Osteoblast (primary cell): ENCODE measurements around the gene PHACTR1. TPM values are rescaled to one million over a fixed set of nuclear protein-coding genes. Genes with fewer than 3 reads are reported as not detected.

Experiments used
- DNase-seq: peaks from one replicate; pipeline ENCODE4 v3.0.0; 2011; ENCODE audit warnings: low spot score, mixed read lengths; ENCODE audit not compliant: insufficient read length; ENCODE audit errors: missing footprints
- H2AFZ ChIP-seq: 2 replicates; pipeline ENCODE4 v1.6.0; 2011; ENCODE audit warnings: mild to moderate bottlenecking, low read length
- H3K27ac ChIP-seq: 2 replicates; pipeline ENCODE4 v1.5.1; 2011; ENCODE audit warnings: mild to moderate bottlenecking, low read depth, low read length, moderate library complexity
- H3K27me3 ChIP-seq: 2 replicates; pipeline ENCODE4 v1.6.0; 2012; ENCODE audit warnings: mild to moderate bottlenecking, control low read depth, inconsistent platforms, low read length, moderate library complexity; ENCODE audit not compliant: insufficient read depth
- H3K36me3 ChIP-seq: 2 replicates; pipeline ENCODE4 v1.5.1; 2011; ENCODE audit warnings: mild to moderate bottlenecking, low read length, control low read depth, moderate library complexity; ENCODE audit not compliant: insufficient read depth
- H3K4me1 ChIP-seq: 2 replicates; pipeline ENCODE4 v1.5.1; 2011; ENCODE audit warnings: mild to moderate bottlenecking, low read length, control low read depth, moderate library complexity; ENCODE audit not compliant: insufficient read depth
- H3K4me2 ChIP-seq: 2 replicates; pipeline ENCODE4 v1.6.0; 2011; ENCODE audit warnings: mild to moderate bottlenecking, low read length; ENCODE audit not compliant: insufficient read depth
- H3K4me3 ChIP-seq: fragments of 200-600 bp; sonication (generic); 3 replicates; pipeline ENCODE4 v1.5.1; 2012; ENCODE audit warnings: mild to moderate bottlenecking, low read length, inconsistent platforms; ENCODE audit not compliant: insufficient read depth
- H3K79me2 ChIP-seq: 2 replicates; pipeline ENCODE4 v1.6.0; 2012; ENCODE audit warnings: mild to moderate bottlenecking, low read length, control low read depth, inconsistent platforms; ENCODE audit not compliant: insufficient read depth
- H3K9me3 ChIP-seq: 2 replicates; pipeline ENCODE4 v1.5.1; 2011; ENCODE audit warnings: low read depth, low read length, control low read depth
- H4K20me1 ChIP-seq: 2 replicates; pipeline ENCODE4 v1.6.0; 2012; ENCODE audit warnings: mild to moderate bottlenecking, low read length, control low read depth; ENCODE audit not compliant: insufficient read depth
- CTCF ChIP-seq: IDR thresholded peaks from 2 replicates; pipeline ENCODE4 v1.5.1; 2011; ENCODE audit warnings: mild to moderate bottlenecking, low read depth, low read length, moderate library complexity; ENCODE audit errors: extremely low read depth
- total RNA-seq: library from RNA; depleted of rRNA; stranded (reverse); fragments of >200 nt; gene quantifications from 2 replicates; pipeline ENCODE4 v1.2.3, GENCODE V29; 2012

PHACTR1 gene
- total RNA-seq, 1 donor, result 0.36 TPM

- no peaks in the 10 kb centered on the region for H3K27me3 ChIP-seq
- H3K4me1 ChIP-seq, result no peaks in the 10 kb centered on the region
- H3K4me3 ChIP-seq, result no peak overlapping the region
- no peak for TF ChIP-seq CTCF
- H3K79me2 ChIP-seq, result no peaks in the 10 kb centered on the region
- no peaks in the 10 kb centered on the region for H3K9me3 ChIP-seq
- no peak for DNase-seq
- no peak overlapping the region for H2AFZ ChIP-seq
- H3K27ac ChIP-seq, result no peak overlapping the region
- H4K20me1 ChIP-seq, result no peaks in the 10 kb centered on the region
- no peak overlapping the region for H3K4me2 ChIP-seq
- H3K36me3 ChIP-seq, result no peaks in the 10 kb centered on the region
Measured at GRCh38 chr6:13026557-13026956, 310.0 kb downstream of the PHACTR1 start.

- no peak for TF ChIP-seq CTCF
- Histone ChIP-seq H3K4me1 (no peaks in the 10 kb centered on the region), H3K4me3 (no peak overlapping the region), H3K79me2 (no peaks in the 10 kb centered on the region), H4K20me1 (no peaks in the 10 kb centered on the region), H3K4me2 (no peak overlapping the region), H3K27ac (no peak overlapping the region), H3K36me3 (no peaks in the 10 kb centered on the region), H3K9me3 (no peaks in the 10 kb centered on the region), H2AFZ (no peak overlapping the region), H3K27me3 (no peaks in the 10 kb centered on the region)
- DNase-seq, result no peak
Measured at GRCh38 chr6:13027207-13027606, 310.6 kb downstream of the PHACTR1 start.

- no peak overlapping the region for H2AFZ ChIP-seq
- H3K9me3 ChIP-seq, result no peaks in the 10 kb centered on the region
- no peak for TF ChIP-seq CTCF
- H3K27ac ChIP-seq, result no peak overlapping the region
- no peaks in the 10 kb centered on the region for H4K20me1 ChIP-seq
- DNase-seq, result no peak
- H3K4me1 ChIP-seq, result no peaks in the 10 kb centered on the region
- H3K4me2 ChIP-seq, result no peak overlapping the region
- H3K79me2 ChIP-seq, result no peaks in the 10 kb centered on the region
- H3K4me3 ChIP-seq, result no peak overlapping the region
- H3K27me3 ChIP-seq, result no peaks in the 10 kb centered on the region
- H3K36me3 ChIP-seq, result no peaks in the 10 kb centered on the region
Measured at GRCh38 chr6:13030396-13030795, 313.8 kb downstream of the PHACTR1 start.

- Histone ChIP-seq H3K36me3 (no peaks in the 10 kb centered on the region), H3K27ac (no peak overlapping the region), H3K9me3 (no peaks in the 10 kb centered on the region), H3K27me3 (no peaks in the 10 kb centered on the region), H3K4me2 (no peak overlapping the region), H3K4me3 (no peak overlapping the region), H3K4me1 (no peaks in the 10 kb centered on the region), H2AFZ (no peak overlapping the region), H4K20me1 (no peaks in the 10 kb centered on the region), H3K79me2 (no peaks in the 10 kb centered on the region)
- no peak for TF ChIP-seq CTCF
- no peak for DNase-seq
Measured at GRCh38 chr6:13032566-13032965, 316.0 kb downstream of the PHACTR1 start.
